Measurements from ENCODE around the gene C19orf38.

The C19orf38 gene

GRCh38 chr19:10805065-10805757 lies 43.0 kb upstream of the C19orf38 start:
- Histone ChIP-seq H3K4me2 (ENCODE audit: low read length) (no peak overlapping the region), H3K9me3 (ENCODE audit: insufficient read depth, low read length) (no peaks in the 10 kb centered on the region), H3K4me1 (ENCODE audit: low read length) (no peaks in the 10 kb centered on the region), H4K20me1 (ENCODE audit: insufficient read depth, low read length) (no peaks in the 10 kb centered on the region), H2AFZ (ENCODE audit: low read depth, low read length) (no peak overlapping the region), H3K4me3 (ENCODE audit: low read length) (no peak overlapping the region), H3K27ac (ENCODE audit: low read length) (no peak overlapping the region), H3K79me2 (ENCODE audit: low read length) (no peaks in the 10 kb centered on the region), H3K9ac (ENCODE audit: low read length) (no peak overlapping the region), H3K36me3 (replicated peaks; ENCODE audit: low read depth, low read length) (peaks cover 24% of the 10 kb centered on the region), H3K27me3 (ENCODE audit: low read depth, low read length) (no peaks in the 10 kb centered on the region)
- TF ChIP-seq EZH2phosphoT487 (IDR thresholded peaks at IDR 0.05; ENCODE audit: low read depth) (no peak), CTCF (IDR thresholded peaks at IDR 0.05; ENCODE audit: low read depth, low read length) (no peak)

GRCh38 chr19:10805758-10806247 lies 42.4 kb upstream of the C19orf38 start:
- Histone ChIP-seq H3K36me3 (replicated peaks; ENCODE audit: low read depth, low read length) (peaks cover 21% of the 10 kb centered on the region), H3K27me3 (ENCODE audit: low read depth, low read length) (no peaks in the 10 kb centered on the region), H3K4me3 (ENCODE audit: low read length) (no peak overlapping the region), H3K4me1 (ENCODE audit: low read length) (no peaks in the 10 kb centered on the region), H3K27ac (ENCODE audit: low read length) (no peak overlapping the region), H3K9ac (ENCODE audit: low read length) (no peak overlapping the region), H4K20me1 (ENCODE audit: insufficient read depth, low read length) (no peaks in the 10 kb centered on the region), H3K79me2 (ENCODE audit: low read length) (no peaks in the 10 kb centered on the region), H2AFZ (ENCODE audit: low read depth, low read length) (no peak overlapping the region), H3K4me2 (ENCODE audit: low read length) (no peak overlapping the region), H3K9me3 (ENCODE audit: insufficient read depth, low read length) (no peaks in the 10 kb centered on the region)
- no peak for TF ChIP-seq CTCF (IDR thresholded peaks at IDR 0.05; ENCODE audit: low read depth, low read length)
- no peak for TF ChIP-seq EZH2phosphoT487 (IDR thresholded peaks at IDR 0.05; ENCODE audit: low read depth)

GRCh38 chr19:10808937-10809649 lies 39.1 kb upstream of the C19orf38 start:
- H4K20me1 ChIP-seq (ENCODE audit: insufficient read depth, low read length), result no peaks in the 10 kb centered on the region
- no peaks in the 10 kb centered on the region for H3K9me3 ChIP-seq (ENCODE audit: insufficient read depth, low read length)
- H2AFZ ChIP-seq (ENCODE audit: low read depth, low read length), result no peak overlapping the region
- peaks cover 16% of the 10 kb centered on the region for H3K36me3 ChIP-seq (replicated peaks; ENCODE audit: low read depth, low read length)
- H3K27me3 ChIP-seq (ENCODE audit: low read depth, low read length), result no peaks in the 10 kb centered on the region
- no peak for TF ChIP-seq EZH2phosphoT487 (IDR thresholded peaks at IDR 0.05; ENCODE audit: low read depth)
- TF ChIP-seq CTCF (IDR thresholded peaks at IDR 0.05; ENCODE audit: low read depth, low read length), result no peak
- no peak overlapping the region for H3K27ac ChIP-seq (ENCODE audit: low read length)
- no peaks in the 10 kb centered on the region for H3K4me1 ChIP-seq (ENCODE audit: low read length)
- no peak overlapping the region for H3K4me2 ChIP-seq (ENCODE audit: low read length)
- H3K4me3 ChIP-seq (ENCODE audit: low read length), result no peak overlapping the region
- no peak overlapping the region for H3K9ac ChIP-seq (ENCODE audit: low read length)
- no peaks in the 10 kb centered on the region for H3K79me2 ChIP-seq (ENCODE audit: low read length)

- Histone ChIP-seq H2AFZ (ENCODE audit: low read depth, low read length) (no peak overlapping the region), H3K27ac (ENCODE audit: low read length) (no peak overlapping the region), H3K4me2 (ENCODE audit: low read length) (no peak overlapping the region), H3K79me2 (ENCODE audit: low read length) (no peaks in the 10 kb centered on the region), H3K4me3 (ENCODE audit: low read length) (no peak overlapping the region), H4K20me1 (ENCODE audit: insufficient read depth, low read length) (no peaks in the 10 kb centered on the region), H3K9me3 (ENCODE audit: insufficient read depth, low read length) (no peaks in the 10 kb centered on the region), H3K27me3 (ENCODE audit: low read depth, low read length) (no peaks in the 10 kb centered on the region), H3K36me3 (replicated peaks; ENCODE audit: low read depth, low read length) (peaks cover 10% of the 10 kb centered on the region), H3K9ac (ENCODE audit: low read length) (no peak overlapping the region), H3K4me1 (ENCODE audit: low read length) (no peaks in the 10 kb centered on the region)
- TF ChIP-seq CTCF (IDR thresholded peaks at IDR 0.05; ENCODE audit: low read depth, low read length), result no peak
- TF ChIP-seq EZH2phosphoT487 (IDR thresholded peaks at IDR 0.05; ENCODE audit: low read depth), result no peak
These were observed 38.4 kb upstream of the C19orf38 start for GRCh38 chr19:10809651-10810285.
